ENCODE results near the gene PTEN. TPM values are rescaled to one million over a fixed set of nuclear protein-coding genes. Genes with fewer than 3 reads are reported as not detected.

PTEN gene
- total and polyA plus RNA-seq, 5 donors = 28.2 to 80.2 (median 74.8) TPM

GRCh38 chr10:87952612-87953011 is 89.2 kb downstream of the PTEN start:
- 71% methylated on average over 2 of the region's 2 CpGs for WGBS
- Histone ChIP-seq H3K4me3 (ENCODE audit: low read length) (no peak overlapping the region), H3K9me3 (ENCODE audit: control insufficient read depth, low read length) (no peaks in the 10 kb centered on the region), H3K4me1 (ENCODE audit: control insufficient read depth, insufficient read depth, low read length) (peaks cover 2% of the 10 kb centered on the region), H3K27me3 (ENCODE audit: control insufficient read depth, insufficient read depth) (no peaks in the 10 kb centered on the region), H3K27ac (ENCODE audit: low read length) (no peak overlapping the region)
- DNase-seq (no peak), ATAC-seq (no peak)
- intact Hi-C loops (cut with DNase I) = no loop called here

- no peak overlapping the region for H3K4me3 ChIP-seq (ENCODE audit: low read length)
- ATAC-seq (no peak), DNase-seq (no peak)
- H3K4me1 ChIP-seq (ENCODE audit: control insufficient read depth, insufficient read depth, low read length) = no peaks in the 10 kb centered on the region
- intact Hi-C loops (cut with DNase I) = no loop called here
- no peak overlapping the region for H3K27ac ChIP-seq (ENCODE audit: low read length)
- no peaks in the 10 kb centered on the region for H3K9me3 ChIP-seq (ENCODE audit: control insufficient read depth, low read length)
- H3K27me3 ChIP-seq (ENCODE audit: control insufficient read depth, insufficient read depth) = no peaks in the 10 kb centered on the region
Measured at GRCh38 chr10:87956055-87956454, 92.6 kb downstream of the PTEN start.

- 81% methylated on average over 5 of the region's 5 CpGs for WGBS
- intact Hi-C loops (cut with DNase I) = no loop called here
- ATAC-seq = no peak
Measured at GRCh38 chr10:87957702-87958101, 94.3 kb downstream of the PTEN start.

GRCh38 chr10:87960230-87960629 is 96.8 kb downstream of the PTEN start:
- Histone ChIP-seq H3K27ac (ENCODE audit: low read length) (no peak overlapping the region), H3K9me3 (ENCODE audit: control insufficient read depth, low read length) (no peaks in the 10 kb centered on the region), H3K27me3 (ENCODE audit: control insufficient read depth, insufficient read depth) (no peaks in the 10 kb centered on the region), H3K4me1 (ENCODE audit: control insufficient read depth, insufficient read depth, low read length) (no peaks in the 10 kb centered on the region), H3K4me3 (ENCODE audit: low read length) (no peak overlapping the region)
- 92% methylated on average over 4 of the region's 4 CpGs for WGBS
- DNase-seq = no peak
- intact Hi-C loops (cut with DNase I) = no loop called here
- ATAC-seq = no peak

More at GRCh38 chr10:87957702-87958101, 94.3 kb downstream of the PTEN start:
- H3K4me3 ChIP-seq (ENCODE audit: low read length) = no peak overlapping the region
- no peaks in the 10 kb centered on the region for H3K4me1 ChIP-seq (ENCODE audit: control insufficient read depth, insufficient read depth, low read length)
- no peak overlapping the region for H3K27ac ChIP-seq (ENCODE audit: low read length)
- no peaks in the 10 kb centered on the region for H3K27me3 ChIP-seq (ENCODE audit: control insufficient read depth, insufficient read depth)
- DNase-seq = no peak
- H3K9me3 ChIP-seq (ENCODE audit: control insufficient read depth, low read length) = no peaks in the 10 kb centered on the region

- Histone ChIP-seq H3K9me3 (ENCODE audit: control insufficient read depth, low read length) (no peaks in the 10 kb centered on the region), H3K4me3 (ENCODE audit: low read length) (no peak overlapping the region), H3K27ac (ENCODE audit: low read length) (no peak overlapping the region), H3K27me3 (ENCODE audit: control insufficient read depth, insufficient read depth) (no peaks in the 10 kb centered on the region), H3K4me1 (ENCODE audit: control insufficient read depth, insufficient read depth, low read length) (no peaks in the 10 kb centered on the region)
- WGBS = 68% methylated on average over 2 of the region's 2 CpGs
- intact Hi-C loops (cut with DNase I) = no loop called here
- DNase-seq = no peak
- peak; percentile 48 to 56 for ATAC-seq
Measured at GRCh38 chr10:87961314-87961713, 97.9 kb downstream of the PTEN start.

GRCh38 chr10:87966459-87966858 is 103.0 kb downstream of the PTEN start:
- H3K9me3 ChIP-seq (ENCODE audit: control insufficient read depth, low read length) = no peaks in the 10 kb centered on the region
- intact Hi-C loops (cut with DNase I) = no loop called here
- no peak for ATAC-seq
- no peaks in the 10 kb centered on the region for H3K27me3 ChIP-seq (ENCODE audit: control insufficient read depth, insufficient read depth)
- H3K4me3 ChIP-seq (ENCODE audit: low read length) = no peak overlapping the region
- DNase-seq = no peak
- H3K27ac ChIP-seq (ENCODE audit: low read length) = no peak overlapping the region
- 79% methylated on average over 2 of the region's 2 CpGs for WGBS
- no peaks in the 10 kb centered on the region for H3K4me1 ChIP-seq (ENCODE audit: control insufficient read depth, insufficient read depth, low read length)

GRCh38 chr10:87973635-87974034 is 110.2 kb downstream of the PTEN start:
- intact Hi-C loops (cut with DNase I) = no loop called here
- DNase-seq (no peak), ATAC-seq (no peak)
- no peaks in the 10 kb centered on the region for H3K27me3 ChIP-seq (ENCODE audit: control insufficient read depth, insufficient read depth)
- no peaks in the 10 kb centered on the region for H3K4me1 ChIP-seq (ENCODE audit: control insufficient read depth, insufficient read depth, low read length)
- no peak overlapping the region for H3K27ac ChIP-seq (ENCODE audit: low read length)
- no peaks in the 10 kb centered on the region for H3K9me3 ChIP-seq (ENCODE audit: control insufficient read depth, low read length)
- no peak overlapping the region for H3K4me3 ChIP-seq (ENCODE audit: low read length)

- intact Hi-C loops (cut with DNase I) = no loop called here
- ATAC-seq = no peak
- no peaks in the 10 kb centered on the region for H3K4me1 ChIP-seq (ENCODE audit: control insufficient read depth, insufficient read depth, low read length)
- WGBS = 82% methylated on average over 3 of the region's 3 CpGs
- DNase-seq = no peak
- no peaks in the 10 kb centered on the region for H3K27me3 ChIP-seq (ENCODE audit: control insufficient read depth, insufficient read depth)
- no peak overlapping the region for H3K27ac ChIP-seq (ENCODE audit: low read length)
- no peak overlapping the region for H3K4me3 ChIP-seq (ENCODE audit: low read length)
- no peaks in the 10 kb centered on the region for H3K9me3 ChIP-seq (ENCODE audit: control insufficient read depth, low read length)
Measured at GRCh38 chr10:87974130-87974529, 110.7 kb downstream of the PTEN start.

GRCh38 chr10:87974769-87975168 is 111.3 kb downstream of the PTEN start:
- ATAC-seq = no peak
- intact Hi-C loops (cut with DNase I) = no loop called here
- Histone ChIP-seq H3K4me3 (ENCODE audit: low read length) (no peak overlapping the region), H3K27ac (ENCODE audit: low read length) (no peak overlapping the region), H3K9me3 (ENCODE audit: control insufficient read depth, low read length) (no peaks in the 10 kb centered on the region), H3K4me1 (ENCODE audit: control insufficient read depth, insufficient read depth, low read length) (no peaks in the 10 kb centered on the region), H3K27me3 (ENCODE audit: control insufficient read depth, insufficient read depth) (no peaks in the 10 kb centered on the region)
- 90% methylated on average over 1 of the region's 1 CpG for WGBS
- no peak for DNase-seq

GRCh38 chr10:87976101-87976743 is 112.8 kb downstream of the PTEN start:
- H3K4me1 ChIP-seq (ENCODE audit: control insufficient read depth, insufficient read depth, low read length) = no peaks in the 10 kb centered on the region
- H3K27ac ChIP-seq (ENCODE audit: low read length) = no peak overlapping the region
- intact Hi-C loops (cut with DNase I) = no loop called here
- H3K27me3 ChIP-seq (ENCODE audit: control insufficient read depth, insufficient read depth) = no peaks in the 10 kb centered on the region
- 66% methylated on average over 4 of the region's 4 CpGs for WGBS
- DNase-seq (no peak), ATAC-seq (no peak)
- no peak overlapping the region for H3K4me3 ChIP-seq (ENCODE audit: low read length)
- no peaks in the 10 kb centered on the region for H3K9me3 ChIP-seq (ENCODE audit: control insufficient read depth, low read length)

GRCh38 chr10:87978166-87978565 is 114.7 kb downstream of the PTEN start:
- ATAC-seq = no peak
- no peak overlapping the region for H3K27ac ChIP-seq (ENCODE audit: low read length)
- intact Hi-C loops (cut with DNase I) = no loop called here
- no peak overlapping the region for H3K4me3 ChIP-seq (ENCODE audit: low read length)
- H3K9me3 ChIP-seq (ENCODE audit: control insufficient read depth, low read length) = no peaks in the 10 kb centered on the region
- no peak for DNase-seq
- 90% methylated on average over 2 of the region's 2 CpGs for WGBS
- no peaks in the 10 kb centered on the region for H3K27me3 ChIP-seq (ENCODE audit: control insufficient read depth, insufficient read depth)
- no peaks in the 10 kb centered on the region for H3K4me1 ChIP-seq (ENCODE audit: control insufficient read depth, insufficient read depth, low read length)

- intact Hi-C loops (cut with DNase I) = no loop called here
- no peak overlapping the region for H3K27ac ChIP-seq (ENCODE audit: low read length)
- 92% methylated on average over 2 of the region's 2 CpGs for WGBS
- H3K4me3 ChIP-seq (ENCODE audit: low read length) = no peak overlapping the region
- ATAC-seq (no peak), DNase-seq (no peak)
- H3K4me1 ChIP-seq (ENCODE audit: control insufficient read depth, insufficient read depth, low read length) = no peaks in the 10 kb centered on the region
- no peaks in the 10 kb centered on the region for H3K27me3 ChIP-seq (ENCODE audit: control insufficient read depth, insufficient read depth)
- no peaks in the 10 kb centered on the region for H3K9me3 ChIP-seq (ENCODE audit: control insufficient read depth, low read length)
Measured at GRCh38 chr10:87979847-87980246, 116.4 kb downstream of the PTEN start.

All from right cardiac atrium (tissue), 5 donors.